GM19328 (cell line): Measurements from ENCODE around the gene DYRK2.
A peak's percentile ranks its signal among the peaks of the same experiment; 100 is the strongest.

ENCODE experiments used
- ATAC-seq: cut with Tn5 transposase; IDR thresholded peaks from one replicate; pipeline ENCODE4 v1.9.1; 2021; ENCODE audit warnings: mild to moderate bottlenecking, moderate library complexity; ENCODE audit not compliant: unreplicated experiment

The DYRK2 gene

GRCh38 chr12:67648521-67649260, at the start of gene DYRK2:
DYRK2 (plus strand) TSS chr12:67648745; CDS start chr12:67649134, 389 bp downstream.
- peak; percentile 47 for ATAC-seq

- ATAC-seq, result no peak
Measured at GRCh38 chr12:67599691-67600090, 48.9 kb upstream of the DYRK2 start.

GRCh38 chr12:67601126-67601525, 47.4 kb upstream of the DYRK2 start:
- no peak for ATAC-seq

- ATAC-seq, result no peak
Measured at GRCh38 chr12:67609226-67609870, 39.2 kb upstream of the DYRK2 start.

- no peak for ATAC-seq
Measured at GRCh38 chr12:67613040-67613439, 35.5 kb upstream of the DYRK2 start.

- ATAC-seq, result no peak
Measured at GRCh38 chr12:67617629-67618028, 30.9 kb upstream of the DYRK2 start.

GRCh38 chr12:67618303-67618702, 30.2 kb upstream of the DYRK2 start:
- no peak for ATAC-seq

- ATAC-seq, result no peak
Measured at GRCh38 chr12:67621112-67621511, 27.4 kb upstream of the DYRK2 start.

GRCh38 chr12:67621926-67622325, 26.6 kb upstream of the DYRK2 start:
- no peak for ATAC-seq

- no peak for ATAC-seq
Measured at GRCh38 chr12:67623259-67623658, 25.3 kb upstream of the DYRK2 start.

- ATAC-seq, result no peak
Measured at GRCh38 chr12:67624355-67624754, 24.2 kb upstream of the DYRK2 start.

- no peak for ATAC-seq
Measured at GRCh38 chr12:67625004-67625403, 23.5 kb upstream of the DYRK2 start.

- no peak for ATAC-seq
Measured at GRCh38 chr12:67626156-67626555, 22.4 kb upstream of the DYRK2 start.

- peak; percentile 93 for ATAC-seq
Measured at GRCh38 chr12:67630373-67631088, 18.0 kb upstream of the DYRK2 start.

- no peak for ATAC-seq
Measured at GRCh38 chr12:67632005-67632404, 16.5 kb upstream of the DYRK2 start.

- no peak for ATAC-seq
Measured at GRCh38 chr12:67633024-67633610, 15.4 kb upstream of the DYRK2 start.

GRCh38 chr12:67633708-67634107, 14.8 kb upstream of the DYRK2 start:
- no peak for ATAC-seq

- ATAC-seq, result no peak
Measured at GRCh38 chr12:67634303-67634761, 14.2 kb upstream of the DYRK2 start.

GRCh38 chr12:67637718-67638117, 10.8 kb upstream of the DYRK2 start:
- no peak for ATAC-seq

GRCh38 chr12:67638694-67639093, 9.9 kb upstream of the DYRK2 start:
- no peak for ATAC-seq

- ATAC-seq, result no peak
Measured at GRCh38 chr12:67640863-67641262, 7.7 kb upstream of the DYRK2 start.
